ENCODE data around the gene FAM110A.
"Not testable (repeated sequence)": the region's sequence is repeated elsewhere in the genome, so short reads cannot be mapped to it uniquely, and the experiment has no call there.

FAM110A gene

GRCh38 chr20:833450-834150, at the start of gene FAM110A:
FAM110A (plus strand) TSS chr20:833715; CDS start chr20:844805, 11,090 bp downstream.
- peak; percentile 91 to 94 (median 92) for DNase-seq

GRCh38 chr20:787825-788224, 45.7 kb upstream of the FAM110A start:
- no peak for DNase-seq

GRCh38 chr20:791056-791455, 42.5 kb upstream of the FAM110A start:
- no peak for DNase-seq

- DNase-seq = no peak
Observed at GRCh38 chr20:792248-792647, 41.3 kb upstream of the FAM110A start.

GRCh38 chr20:796921-797320, 36.6 kb upstream of the FAM110A start:
- DNase-seq = no peak

GRCh38 chr20:798746-799145, 34.8 kb upstream of the FAM110A start:
- DNase-seq = not testable (repeated sequence)

GRCh38 chr20:800026-800425, 33.5 kb upstream of the FAM110A start:
- not testable (repeated sequence) for DNase-seq

GRCh38 chr20:801678-802077, 31.8 kb upstream of the FAM110A start:
- DNase-seq = no peak

GRCh38 chr20:805713-806112, 27.8 kb upstream of the FAM110A start:
- no peak for DNase-seq

GRCh38 chr20:811776-812434, 21.6 kb upstream of the FAM110A start:
- DNase-seq = not testable (repeated sequence)

GRCh38 chr20:812435-812814, 21.1 kb upstream of the FAM110A start:
- DNase-seq = not testable (repeated sequence)

GRCh38 chr20:813390-813789, 20.1 kb upstream of the FAM110A start:
- no peak for DNase-seq

- DNase-seq = no peak
Observed at GRCh38 chr20:815226-815625, 18.3 kb upstream of the FAM110A start.

GRCh38 chr20:815914-816606, 17.5 kb upstream of the FAM110A start:
- peak; percentile 24 to 81 (median 60) for DNase-seq

- no peak for DNase-seq
Observed at GRCh38 chr20:818001-818664, 15.4 kb upstream of the FAM110A start.

- no peak for DNase-seq
Observed at GRCh38 chr20:819680-820322, 13.7 kb upstream of the FAM110A start.

- DNase-seq = no peak
Observed at GRCh38 chr20:820323-820953, 13.1 kb upstream of the FAM110A start.

GRCh38 chr20:821046-821730, 12.3 kb upstream of the FAM110A start:
- DNase-seq = no peak

GRCh38 chr20:821731-822065, 11.8 kb upstream of the FAM110A start:
- DNase-seq = no peak

- no peak for DNase-seq
Observed at GRCh38 chr20:822651-823573, 10.6 kb upstream of the FAM110A start.

GRCh38 chr20:823574-823902, 10.0 kb upstream of the FAM110A start:
- no peak for DNase-seq
